Omental fat pad (tissue), 4 donors: ENCODE measurements around the gene TSPAN33. TPM values are rescaled to one million over a fixed set of nuclear protein-coding genes. Genes with fewer than 3 reads are reported as not detected.

Experiments used
- ATAC-seq: fragments of 150-250 bp; one replicate; pipeline ENCODE4 v1.9.1; 2016; ENCODE audit warnings: mild to moderate bottlenecking, moderate library complexity; ENCODE audit not compliant: low FRiP score
- DNase-seq: peaks from one replicate; pipeline ENCODE4 v3.0.0-alpha.2; 2019; ENCODE audit warnings: low spot score
- total RNA-seq, 4 donors: library from RNA; depleted of rRNA; stranded (reverse); fragments of >200 nt; gene quantifications; one replicate each; pipeline ENCODE4 v1.1.0, GENCODE V29; 2016
- TF ChIP-seq, protein P1 (sequence below), 3 donors: fragments of 450-650 bp; IDR thresholded peaks; one replicate each; pipeline ENCODE4 v1.5.1; 2016 to 2017; ENCODE audit warnings: antibody characterized with exemption in 3 of 3, mild to moderate bottlenecking in 3 of 3, moderate library complexity in 2 of 3

Gene TSPAN33
- total RNA-seq, 4 donors from 2014 or later = 1.7 to 8.1 (median 7.0) TPM

DNA sequence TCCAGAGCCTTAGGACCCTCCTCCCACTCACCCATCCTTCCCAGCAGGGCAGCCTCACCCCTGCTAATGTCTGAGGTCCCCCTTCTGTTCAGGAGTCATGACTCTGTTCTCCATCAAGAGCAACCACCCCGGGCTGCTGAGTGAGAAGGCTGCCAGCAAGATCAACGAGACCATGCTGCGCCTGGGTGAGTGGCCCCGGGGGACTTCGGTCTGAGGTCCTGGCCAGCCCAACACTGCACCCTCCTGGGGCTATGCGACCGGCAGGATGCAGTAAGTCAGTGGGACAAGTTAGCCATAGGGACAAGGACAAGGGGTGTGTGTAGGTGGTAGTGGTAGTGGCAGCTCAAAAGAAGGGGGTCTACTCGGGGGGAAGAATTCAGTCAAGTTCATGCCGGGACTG, 64.2 kb downstream of the TSPAN33 start:
- ATAC-seq (no peak), DNase-seq (no peak)
- TF ChIP-seq, protein P1, sequence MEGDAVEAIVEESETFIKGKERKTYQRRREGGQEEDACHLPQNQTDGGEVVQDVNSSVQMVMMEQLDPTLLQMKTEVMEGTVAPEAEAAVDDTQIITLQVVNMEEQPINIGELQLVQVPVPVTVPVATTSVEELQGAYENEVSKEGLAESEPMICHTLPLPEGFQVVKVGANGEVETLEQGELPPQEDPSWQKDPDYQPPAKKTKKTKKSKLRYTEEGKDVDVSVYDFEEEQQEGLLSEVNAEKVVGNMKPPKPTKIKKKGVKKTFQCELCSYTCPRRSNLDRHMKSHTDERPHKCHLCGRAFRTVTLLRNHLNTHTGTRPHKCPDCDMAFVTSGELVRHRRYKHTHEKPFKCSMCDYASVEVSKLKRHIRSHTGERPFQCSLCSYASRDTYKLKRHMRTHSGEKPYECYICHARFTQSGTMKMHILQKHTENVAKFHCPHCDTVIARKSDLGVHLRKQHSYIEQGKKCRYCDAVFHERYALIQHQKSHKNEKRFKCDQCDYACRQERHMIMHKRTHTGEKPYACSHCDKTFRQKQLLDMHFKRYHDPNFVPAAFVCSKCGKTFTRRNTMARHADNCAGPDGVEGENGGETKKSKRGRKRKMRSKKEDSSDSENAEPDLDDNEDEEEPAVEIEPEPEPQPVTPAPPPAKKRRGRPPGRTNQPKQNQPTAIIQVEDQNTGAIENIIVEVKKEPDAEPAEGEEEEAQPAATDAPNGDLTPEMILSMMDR (IDR thresholded peaks at IDR 0.05) = no peak

- ATAC-seq (no peak), DNase-seq (no peak)
- TF ChIP-seq, protein P1 (IDR thresholded peaks at IDR 0.05) = no peak
Observed at GRCh38 chr7:129209067-129209926, 64.8 kb downstream of the TSPAN33 start.

DNA sequence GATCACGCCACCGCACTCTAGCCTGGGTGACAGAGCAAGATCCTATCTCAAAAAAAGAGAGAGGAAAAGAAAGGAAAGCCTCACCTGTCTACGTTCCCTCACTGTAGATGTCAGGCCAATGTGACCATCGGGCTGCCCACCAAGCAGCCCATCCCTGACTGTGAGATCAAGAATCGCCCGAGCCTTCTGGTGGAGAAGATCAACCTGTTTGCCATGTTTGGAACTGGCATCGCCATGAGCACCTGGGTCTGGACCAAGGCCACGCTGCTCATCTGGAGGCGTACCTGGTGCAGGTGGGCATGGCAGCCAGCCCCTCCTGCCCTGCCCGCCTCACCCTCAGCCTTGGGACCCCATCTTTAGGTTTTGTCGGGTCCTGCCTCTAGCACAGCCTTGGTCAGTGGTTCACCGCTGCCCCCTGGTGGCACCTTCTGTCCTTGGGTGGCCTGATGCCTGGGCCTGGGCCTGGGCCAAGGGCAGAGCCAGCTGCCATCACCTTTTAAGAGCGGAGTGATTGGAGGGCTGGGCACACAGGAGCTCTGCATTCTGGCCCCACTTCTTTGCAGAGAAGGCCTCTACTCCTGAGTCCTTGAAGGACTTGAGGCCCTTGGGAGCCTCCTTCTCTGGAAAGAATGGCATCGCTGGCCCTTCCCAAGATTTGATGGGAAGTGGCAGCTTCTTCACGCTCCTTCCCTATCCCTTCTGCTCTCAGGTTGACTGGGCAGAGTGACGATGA, 65.9 kb downstream of the TSPAN33 start:
- TF ChIP-seq, protein P1 (IDR thresholded peaks at IDR 0.05) = peak in 1 of 3 donors; percentile 51
- ATAC-seq (peak; percentile 66), DNase-seq (peak; percentile 88)

DNA sequence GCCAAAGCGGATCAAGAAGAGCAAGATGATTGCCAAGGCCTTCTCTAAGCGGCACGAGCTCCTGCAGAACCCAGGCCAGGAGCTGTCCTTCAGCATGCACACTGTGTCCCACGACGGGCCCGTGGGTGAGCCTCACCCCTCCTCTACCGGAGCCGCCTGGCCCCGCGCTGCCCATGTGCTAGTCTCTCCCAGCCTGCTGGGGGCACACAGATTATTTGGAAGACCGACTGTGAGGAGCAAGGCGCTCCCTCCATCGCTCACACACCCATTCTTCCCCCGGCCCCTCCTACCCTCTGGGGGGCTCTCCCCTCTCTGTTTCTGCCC, 66.4 kb downstream of the TSPAN33 start:
- ATAC-seq (no peak), DNase-seq (no peak)
- TF ChIP-seq, protein P1 (IDR thresholded peaks at IDR 0.05) = no peak

DNA sequence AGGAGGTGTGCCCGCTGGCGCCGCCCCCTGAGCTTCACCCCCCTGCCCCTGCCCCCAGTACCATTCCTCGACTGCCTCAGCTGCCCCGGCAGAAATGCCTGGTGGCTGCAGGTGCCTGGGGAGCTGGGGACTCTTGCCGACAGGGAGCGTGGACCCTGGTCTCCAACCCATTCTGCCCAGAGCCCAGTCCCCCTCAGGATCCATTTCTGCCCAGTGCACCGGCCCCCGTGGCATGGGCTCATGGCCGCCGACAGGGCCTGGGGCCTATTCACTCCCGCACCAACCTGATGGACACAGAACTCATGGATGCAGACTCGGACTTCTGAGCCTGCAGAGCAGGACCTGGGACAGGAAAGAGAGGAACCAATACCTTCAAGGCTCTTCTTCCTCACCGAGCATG, 67.6 kb downstream of the TSPAN33 start:
- TF ChIP-seq, protein P1 (IDR thresholded peaks at IDR 0.05) = no peak
- no peak for ATAC-seq
- no peak for DNase-seq

GRCh38 chr7:129212596-129212995, 68.1 kb downstream of the TSPAN33 start:
- TF ChIP-seq, protein P1 (IDR thresholded peaks at IDR 0.05) = no peak
- DNase-seq (no peak), ATAC-seq (no peak)
